Esophagus muscularis mucosa (tissue), 4 donors: ENCODE data around the gene MTUS2. TPM values are rescaled to one million over a fixed set of nuclear protein-coding genes. Genes with fewer than 3 reads are reported as not detected.

Source experiments
- DNase-seq: peaks from one replicate; pipeline ENCODE4 v3.0.0-alpha.2; 2017; ENCODE audit errors: extremely low spot score
- H3K27ac ChIP-seq, 4 donors: fragments of 200-600 bp; sonication (generic); replicated peaks in 1 of 4; 1 replicate in 3 of 4; 2 replicates in 1 of 4; pipeline ENCODE4 v1.5.1; 2016 to 2019; ENCODE audit warnings: mild to moderate bottlenecking in 1 of 4
- H3K27me3 ChIP-seq, 4 donors: fragments of 200-600 bp; sonication (generic); one replicate each; pipeline versions ENCODE4 v1.5.1 to v1.6.0; 2016 to 2019
- H3K36me3 ChIP-seq, 4 donors: fragments of 200-600 bp; sonication (generic); one replicate each; pipeline ENCODE4 v1.5.1; 2016 to 2019
- H3K4me1 ChIP-seq, 4 donors: fragments of 200-600 bp; sonication (generic); one replicate each; pipeline ENCODE4 v1.5.1; 2016 to 2019
- H3K4me3 ChIP-seq, 4 donors: fragments of 200-600 bp; sonication (generic); 1 replicate in 2 of 4; 2 replicates in 2 of 4; pipeline ENCODE4 v1.5.1; 2016 to 2019; ENCODE audit warnings: mild to moderate bottlenecking in 4 of 4, moderate library complexity in 1 of 4
- H3K9me3 ChIP-seq, 4 donors: fragments of 200-600 bp; sonication (generic); 1 replicate in 3 of 4; 2 replicates in 1 of 4; pipeline ENCODE4 v1.5.1; 2016 to 2019
- CTCF ChIP-seq, 3 experiments: fragments of 200-600 bp in 2 of 3; fragments of 450-650 bp in 1 of 3; sonication (generic) in 2 of 3; IDR thresholded peaks; one replicate each; pipeline ENCODE4 v1.5.1; 2017 to 2019; ENCODE audit warnings: antibody characterized with exemption in 3 of 3, mild to moderate bottlenecking in 2 of 3, moderate library complexity in 1 of 3
- EP300 ChIP-seq: sonication (generic); formaldehyde crosslinking; IDR thresholded peaks from one replicate; pipeline ENCODE4 v1.6.1; 2017; ENCODE audit warnings: antibody characterized with exemption
- POLR2A ChIP-seq: fragments of 450-650 bp; IDR thresholded peaks from one replicate; pipeline ENCODE4 v1.6.1; 2017; ENCODE audit warnings: antibody characterized with exemption, moderate library complexity, mild to moderate bottlenecking, low read depth
- POLR2AphosphoS5 ChIP-seq, 2 donors: sonication (generic); formaldehyde crosslinking; IDR thresholded peaks; one replicate each; pipeline ENCODE4 v1.6.1; 2017; ENCODE audit warnings: antibody characterized with exemption in 2 of 2
- WGBS: methylation state at CpG from one replicate; pipeline ENCODE4 v1.1.5; 2018; 5-methylcytosine and 5-hydroxymethylcytosine counted together
- intact Hi-C: fragments of 100-400 bp; cut with DNase I; formaldehyde crosslinking; loops from one replicate; pipeline ENCODE4 v1.15.1; 2023
- total RNA-seq, 4 donors: library from RNA; depleted of rRNA; stranded (reverse); fragments of >200 nt; gene quantifications; one replicate each; pipeline versions ENCODE4 v1.1.0 to v1.2.1, GENCODE V29; 2016

The MTUS2 gene
- total RNA-seq, 4 donors from 2014 or later: 7.1 to 46.2 (median 12.8) TPM

DNA sequence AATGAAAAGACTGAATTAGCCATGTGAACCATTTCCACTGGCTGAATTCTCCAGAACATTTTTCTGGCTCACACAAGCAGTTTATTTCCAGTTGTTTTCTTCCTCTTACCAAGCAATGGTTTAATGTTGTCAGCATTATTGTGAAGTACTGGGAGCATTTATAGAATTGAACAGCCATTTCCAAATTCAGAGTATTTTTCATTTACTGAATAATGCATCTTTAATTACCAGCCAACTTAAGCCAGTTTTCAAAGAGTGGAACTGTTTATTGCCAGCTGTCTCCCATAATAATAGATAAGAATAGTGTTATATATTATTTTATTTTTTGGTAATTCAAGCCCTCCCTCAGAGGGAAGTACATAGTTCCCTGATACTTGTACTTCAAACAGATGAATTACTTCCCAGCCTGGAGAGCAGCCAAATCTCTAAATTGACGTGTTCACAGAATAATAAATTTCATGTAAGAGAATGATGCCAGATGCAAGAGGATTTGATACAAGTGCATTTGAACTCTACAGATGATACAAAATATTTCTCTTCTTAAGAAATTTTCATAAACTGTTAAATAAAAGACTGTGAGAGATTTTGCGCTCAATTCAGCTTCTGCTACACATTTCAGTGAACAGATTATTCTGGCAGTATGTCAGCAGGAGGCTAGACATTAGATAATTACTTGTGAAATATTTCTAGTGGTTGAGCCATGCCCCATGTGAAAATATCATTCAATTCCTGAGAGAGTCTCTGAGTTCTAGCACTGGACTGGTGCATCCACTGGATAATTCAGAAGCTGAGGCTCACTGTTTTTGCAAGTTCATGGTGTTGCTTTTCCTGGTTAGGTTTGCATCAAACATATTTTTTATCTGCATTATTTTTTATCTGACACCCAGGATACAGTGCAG, 459.5 kb downstream of the MTUS2 start:
- intact Hi-C loops: no loop called here
- Histone ChIP-seq H3K27ac (no peak overlapping the region), H3K36me3 (no peaks in the 10 kb centered on the region), H3K4me3 (no peak overlapping the region), H3K27me3 (no peaks in the 10 kb centered on the region), H3K9me3 (no peaks in the 10 kb centered on the region), H3K4me1 (no peaks in the 10 kb centered on the region)
- DNase-seq: no peak
- no peak for TF ChIP-seq CTCF (IDR thresholded peaks at IDR 0.05)
- TF ChIP-seq POLR2A: no peak
- no peak for TF ChIP-seq EP300
- no peak for TF ChIP-seq POLR2AphosphoS5 (IDR thresholded peaks at IDR 0.05)
- 45% methylated on average over 2 of the region's 2 CpGs for WGBS

GRCh38 chr13:29281932-29282495, 461.9 kb downstream of the MTUS2 start:
- no peak for TF ChIP-seq CTCF (IDR thresholded peaks at IDR 0.05)
- no peak for TF ChIP-seq POLR2AphosphoS5 (IDR thresholded peaks at IDR 0.05)
- no peak for TF ChIP-seq POLR2A
- no peak overlapping the region for H3K4me3 ChIP-seq
- intact Hi-C loops: no loop called here
- H3K9me3 ChIP-seq: no peaks in the 10 kb centered on the region
- 85% methylated on average over 5 of the region's 5 CpGs for WGBS
- H3K36me3 ChIP-seq: no peaks in the 10 kb centered on the region
- no peak for DNase-seq
- no peaks in the 10 kb centered on the region for H3K4me1 ChIP-seq
- H3K27me3 ChIP-seq: no peaks in the 10 kb centered on the region
- H3K27ac ChIP-seq: no peak overlapping the region

- Histone ChIP-seq H3K9me3 (no peaks in the 10 kb centered on the region), H3K27me3 (no peaks in the 10 kb centered on the region), H3K27ac (no peak overlapping the region), H3K4me3 (no peak overlapping the region), H3K36me3 (no peaks in the 10 kb centered on the region), H3K4me1 (no peaks in the 10 kb centered on the region)
- intact Hi-C loops: no loop called here
- no peak for TF ChIP-seq POLR2A
- no peak for TF ChIP-seq CTCF (IDR thresholded peaks at IDR 0.05)
- no peak for TF ChIP-seq POLR2AphosphoS5 (IDR thresholded peaks at IDR 0.05)
- TF ChIP-seq EP300: no peak
- no peak for DNase-seq
Measured at GRCh38 chr13:29284726-29285125, 464.6 kb downstream of the MTUS2 start.

GRCh38 chr13:29287237-29287636, 467.1 kb downstream of the MTUS2 start:
- 79% methylated on average over 5 of the region's 5 CpGs for WGBS
- intact Hi-C loops: no loop called here

More at GRCh38 chr13:29287237-29287636, 467.1 kb downstream of the MTUS2 start:
- TF ChIP-seq POLR2AphosphoS5 (IDR thresholded peaks at IDR 0.05) (no peak), CTCF (IDR thresholded peaks at IDR 0.05) (no peak), POLR2A (no peak), EP300 (no peak)
- no peak overlapping the region for H3K4me3 ChIP-seq
- no peaks in the 10 kb centered on the region for H3K36me3 ChIP-seq
- no peaks in the 10 kb centered on the region for H3K9me3 ChIP-seq
- DNase-seq: no peak
- no peaks in the 10 kb centered on the region for H3K4me1 ChIP-seq
- H3K27ac ChIP-seq: no peak overlapping the region
- no peaks in the 10 kb centered on the region for H3K27me3 ChIP-seq
